GM23338 (cell line): ENCODE data around the gene NGB. TPM values are rescaled to one million over a fixed set of nuclear protein-coding genes. Genes with fewer than 3 reads are reported as not detected.

Source experiments
- ATAC-seq: fragments of 200-7000 bp; cut with Tn5 transposase; 3 replicates; pipeline ENCODE4 v1.9.1; 2020
- DNase-seq: peaks from one replicate; pipeline ENCODE4 v3.0.0-alpha.2; 2015; ENCODE audit warnings: low spot score
- H2AFZ ChIP-seq: fragments of 200-600 bp; sonication (generic); 2 replicates; pipeline ENCODE4 v1.8.0; 2016; ENCODE audit warnings: antibody characterized with exemption, mild to moderate bottlenecking, moderate library complexity
- H3F3A ChIP-seq: fragments of 200-600 bp; sonication (generic); replicated peaks from 2 replicates; pipeline ENCODE4 v1.8.0; 2017; ENCODE audit warnings: antibody characterized with exemption, mixed run types, low read depth
- H3K27ac ChIP-seq: fragments of 200-600 bp; sonication (generic); 2 replicates; pipeline ENCODE4 v1.6.1; 2016; ENCODE audit warnings: low read depth
- H3K27me3 ChIP-seq: fragments of 200-600 bp; sonication (generic); 2 replicates; pipeline ENCODE4 v1.8.0; 2016; ENCODE audit warnings: mild to moderate bottlenecking, mixed run types, moderate library complexity; ENCODE audit not compliant: insufficient read depth
- H3K36me3 ChIP-seq: fragments of 200-600 bp; sonication (generic); 2 replicates; pipeline ENCODE4 v1.8.0; 2016; ENCODE audit warnings: mild to moderate bottlenecking; ENCODE audit not compliant: insufficient read depth
- H3K4me1 ChIP-seq: fragments of 200-600 bp; sonication (generic); 2 replicates; pipeline ENCODE4 v1.8.0; 2016; ENCODE audit warnings: mild to moderate bottlenecking, moderate library complexity; ENCODE audit not compliant: insufficient read depth
- H3K4me2 ChIP-seq: fragments of 200-600 bp; sonication (generic); 2 replicates; pipeline ENCODE4 v1.7.1; 2017; ENCODE audit warnings: mixed run types
- H3K4me3 ChIP-seq: fragments of 200-600 bp; sonication (generic); 2 replicates; pipeline ENCODE4 v1.6.1; 2016; ENCODE audit warnings: mixed run types
- H3K79me2 ChIP-seq: fragments of 200-600 bp; sonication (generic); replicated peaks from 2 replicates; pipeline ENCODE4 v1.8.0; 2017; ENCODE audit warnings: mild to moderate bottlenecking; ENCODE audit not compliant: insufficient read depth
- H3K9me2 ChIP-seq: fragments of 200-600 bp; sonication (generic); 2 replicates; pipeline ENCODE4 v1.8.0; 2017; ENCODE audit not compliant: insufficient read depth
- H4K20me1 ChIP-seq: fragments of 200-600 bp; sonication (generic); replicated peaks from 2 replicates; pipeline ENCODE4 v1.8.0; 2017; ENCODE audit warnings: mild to moderate bottlenecking; ENCODE audit not compliant: insufficient read depth
- H3K27ac Mint-ChIP-seq: 2 replicates; pipeline ENCODE4 v1.8.0; 2020; ENCODE audit warnings: inconsistent platforms, mild to moderate bottlenecking, moderate library complexity, mixed read lengths
- H3K27me3 Mint-ChIP-seq: 3 replicates; pipeline ENCODE4 v1.8.0; 2022; ENCODE audit warnings: low read depth, mild to moderate bottlenecking, moderate library complexity, mixed read lengths, inconsistent platforms; ENCODE audit not compliant: insufficient read depth, poor library complexity
- H3K36me3 Mint-ChIP-seq: 3 replicates; pipeline ENCODE4 v1.8.0; 2021; ENCODE audit warnings: low read depth, mild to moderate bottlenecking, inconsistent platforms, moderate library complexity, mixed read lengths
- H3K4me1 Mint-ChIP-seq: 3 replicates; pipeline ENCODE4 v1.8.0; 2020; ENCODE audit warnings: mild to moderate bottlenecking, inconsistent platforms, mixed read lengths
- H3K4me3 Mint-ChIP-seq: 3 replicates; pipeline ENCODE4 v1.8.0; 2021; ENCODE audit warnings: moderate library complexity, mild to moderate bottlenecking, inconsistent platforms, mixed read lengths
- H3K9me3 Mint-ChIP-seq: 3 replicates; pipeline ENCODE4 v1.8.0; 2020; ENCODE audit warnings: moderate library complexity, mild to moderate bottlenecking, inconsistent platforms, mixed read lengths
- CREB1 ChIP-seq: fragments of 250-450 bp; sonication (Bioruptor Pico); IDR thresholded peaks from 2 replicates; pipeline ENCODE4 v1.5.0; 2020; ENCODE audit warnings: low read depth, mild to moderate bottlenecking, moderate library complexity
- CTCF ChIP-seq, 2 experiments: fragments of 200-600 bp in 1 of 2; sonication (generic) in 1 of 2; conservative IDR thresholded peaks; 2 replicates each; pipeline versions ENCODE4 v1.5.1 to v1.6.1; 2016 to 2017; ENCODE audit warnings: antibody characterized with exemption in 2 of 2, low read depth in 2 of 2, mild to moderate bottlenecking in 2 of 2, moderate library complexity in 1 of 2
- ETS1 ChIP-seq: IDR thresholded peaks from 2 replicates; pipeline ENCODE4 v1.6.1; 2016; ENCODE audit warnings: antibody characterized with exemption
- EZH2 ChIP-seq: fragments of 200-600 bp; sonication (generic); IDR thresholded peaks from one replicate; pipeline ENCODE4 v1.8.0; 2017; ENCODE audit warnings: antibody characterized with exemption, mild to moderate bottlenecking, low read depth; ENCODE audit not compliant: unreplicated experiment
- EZH2phosphoT487 ChIP-seq: fragments of 200-600 bp; sonication (generic); IDR thresholded peaks from one replicate; pipeline ENCODE4 v1.8.1; 2018; ENCODE audit warnings: antibody characterized with exemption; ENCODE audit not compliant: unreplicated experiment
- JUNB ChIP-seq: IDR thresholded peaks from one replicate; pipeline ENCODE4 v1.6.1; 2016; ENCODE audit warnings: antibody characterized with exemption; ENCODE audit not compliant: unreplicated experiment
- NANOG ChIP-seq: IDR thresholded peaks from 2 replicates; pipeline ENCODE4 v1.6.1; 2016; ENCODE audit warnings: antibody characterized with exemption, borderline replicate concordance
- POLR2AphosphoS5 ChIP-seq: IDR thresholded peaks from 2 replicates; pipeline ENCODE4 v1.6.1; 2016; ENCODE audit warnings: antibody characterized with exemption, low read depth
- REST ChIP-seq: IDR thresholded peaks from one replicate; pipeline ENCODE4 v1.6.1; 2018; ENCODE audit warnings: antibody characterized with exemption; ENCODE audit not compliant: unreplicated experiment
- STAT1 ChIP-seq: IDR thresholded peaks from one replicate; pipeline ENCODE4 v1.6.1; 2016; ENCODE audit warnings: antibody characterized with exemption; ENCODE audit not compliant: unreplicated experiment
- ZNF114 ChIP-seq: fragments of 250-450 bp; sonication (Bioruptor Pico); IDR thresholded peaks from 2 replicates; pipeline ENCODE4 v1.5.0; 2020; ENCODE audit warnings: mild to moderate bottlenecking, moderate library complexity
- ZNF331 ChIP-seq: fragments of 250-450 bp; sonication (Bioruptor Pico); IDR thresholded peaks from 2 replicates; pipeline ENCODE4 v1.5.0; 2020; ENCODE audit warnings: low read depth, mild to moderate bottlenecking, moderate library complexity
- ZNF462 ChIP-seq: fragments of 250-450 bp; sonication (Bioruptor Pico); IDR thresholded peaks from 2 replicates; pipeline ENCODE4 v1.5.0; 2020; ENCODE audit warnings: mild to moderate bottlenecking, moderate library complexity
- polyA plus RNA-seq: library from polyadenylated mRNA; unstranded; fragments of >200 nt; fragmentation: Nextera tagmentation; extraction: Ambion mirVana; gene quantifications from 2 replicates; pipeline ENCODE4 v1.2.1, GENCODE V29; 2016
- total RNA-seq: library from RNA; depleted of rRNA; stranded (reverse); fragments of >200 nt; shearing (Covaris generic); gene quantifications from 2 replicates; pipeline ENCODE4 v1.2.3, GENCODE V29; 2014

Gene NGB
- total and polyA plus RNA-seq, 2 experiments from 2014 or later: 0.21 to 1.0 TPM

DNA sequence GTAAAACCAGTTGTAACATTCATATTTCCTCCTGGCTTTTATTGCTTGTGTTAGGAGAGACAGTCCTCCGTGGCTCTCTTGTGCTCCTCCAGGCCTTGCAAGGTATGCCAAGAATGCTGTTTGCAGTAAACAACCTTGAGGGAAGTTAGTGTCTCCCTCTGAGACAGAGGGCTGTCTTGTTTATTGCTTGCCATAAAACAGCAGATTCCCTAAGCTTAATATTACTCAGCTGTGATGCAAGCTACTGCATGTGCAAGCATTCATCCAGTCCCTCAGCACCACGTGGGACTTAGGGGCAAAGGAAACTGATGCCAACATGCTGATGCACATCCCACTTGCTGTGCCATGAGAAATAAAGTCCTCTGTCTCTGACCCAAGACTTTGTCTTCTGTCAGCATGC, 43.0 kb upstream of the NGB start:
- no peaks in the 10 kb centered on the region for H3K36me3 Mint-ChIP-seq
- ATAC-seq (peak; percentile 78), DNase-seq (peak; percentile 85)
- H3K9me2 ChIP-seq: no peaks in the 10 kb centered on the region
- no peaks in the 10 kb centered on the region for H4K20me1 ChIP-seq
- peaks cover 33% of the 10 kb centered on the region for H3K4me1 ChIP-seq
- H2AFZ ChIP-seq: no peak overlapping the region
- H3K9me3 Mint-ChIP-seq: no peaks in the 10 kb centered on the region
- no peaks in the 10 kb centered on the region for H3K36me3 ChIP-seq
- 0 out of 2 replicates have a peak, but pooled peaks cover 4% of the 10 kb centered on the region for H3F3A ChIP-seq
- peaks cover 51% of the 10 kb centered on the region for H3K79me2 ChIP-seq
- peak overlapping the region; percentile 88 for H3K27ac Mint-ChIP-seq
- H3K27me3 ChIP-seq: no peaks in the 10 kb centered on the region
- H3K27me3 Mint-ChIP-seq: peaks cover 4% of the 10 kb centered on the region
- H3K27ac ChIP-seq: peak overlapping the region; percentile 87
- TF ChIP-seq CREB1 (CRISPR knock-in tag): no peak
- no peak for TF ChIP-seq NANOG
- TF ChIP-seq CTCF (conservative IDR thresholded peaks at IDR 0.05; ENCODE audit: low read depth in 2 of 2): no peak
- TF ChIP-seq REST: no peak
- no peak for TF ChIP-seq ZNF331 (CRISPR knock-in tag)
- TF ChIP-seq EZH2phosphoT487: no peak
- no peak for TF ChIP-seq ZNF462 (CRISPR knock-in tag)
- no peak for TF ChIP-seq EZH2
- no peak for TF ChIP-seq JUNB
- no peak for TF ChIP-seq ZNF114 (CRISPR knock-in tag)
- no peak for TF ChIP-seq STAT1
- TF ChIP-seq POLR2AphosphoS5: no peak
- no peak for TF ChIP-seq ETS1
- H3K4me1 Mint-ChIP-seq: peaks cover 40% of the 10 kb centered on the region
- H3K4me2 ChIP-seq: peak overlapping the region; percentile 29
- H3K4me3 Mint-ChIP-seq: no peak overlapping the region
- H3K4me3 ChIP-seq: no peak overlapping the region
